Measurements from ENCODE around the gene PPP2R2B. TPM values are rescaled to one million over a fixed set of nuclear protein-coding genes. Genes with fewer than 3 reads are reported as not detected.

PPP2R2B gene
- total RNA-seq, 1 donor = 5.4 TPM

- Histone ChIP-seq H3K4me1 (ENCODE audit: insufficient read depth, low read length) (no peaks in the 10 kb centered on the region), H3K27me3 (ENCODE audit: insufficient read depth, low read length) (no peaks in the 10 kb centered on the region), H3K9me3 (ENCODE audit: low read depth, low read length) (no peaks in the 10 kb centered on the region)
These were observed 234.8 kb downstream of the PPP2R2B start for GRCh38 chr5:146643776-146644175.

GRCh38 chr5:146642410-146642809 lies 236.1 kb downstream of the PPP2R2B start:
- no peaks in the 10 kb centered on the region for H3K4me1 ChIP-seq (ENCODE audit: insufficient read depth, low read length)
- no peak overlapping the region for H3K4me3 ChIP-seq (ENCODE audit: low read length)
- no peaks in the 10 kb centered on the region for H3K9me3 ChIP-seq (ENCODE audit: low read depth, low read length)
- no peaks in the 10 kb centered on the region for H3K27me3 ChIP-seq (ENCODE audit: insufficient read depth, low read length)

More at GRCh38 chr5:146643776-146644175, 234.8 kb downstream of the PPP2R2B start:
- no peak overlapping the region for H3K4me3 ChIP-seq (ENCODE audit: low read length)

GRCh38 chr5:146641941-146642340 lies 236.6 kb downstream of the PPP2R2B start:
- H3K27me3 ChIP-seq (ENCODE audit: insufficient read depth, low read length) = no peaks in the 10 kb centered on the region
- no peaks in the 10 kb centered on the region for H3K9me3 ChIP-seq (ENCODE audit: low read depth, low read length)
- H3K4me1 ChIP-seq (ENCODE audit: insufficient read depth, low read length) = no peaks in the 10 kb centered on the region
- no peak overlapping the region for H3K4me3 ChIP-seq (ENCODE audit: low read length)

- H3K4me1 ChIP-seq (ENCODE audit: insufficient read depth, low read length) = no peaks in the 10 kb centered on the region
- no peak overlapping the region for H3K4me3 ChIP-seq (ENCODE audit: low read length)
- no peaks in the 10 kb centered on the region for H3K27me3 ChIP-seq (ENCODE audit: insufficient read depth, low read length)
- no peaks in the 10 kb centered on the region for H3K9me3 ChIP-seq (ENCODE audit: low read depth, low read length)
These were observed 238.2 kb downstream of the PPP2R2B start for GRCh38 chr5:146640285-146640896.

- no peaks in the 10 kb centered on the region for H3K9me3 ChIP-seq (ENCODE audit: low read depth, low read length)
- H3K4me1 ChIP-seq (ENCODE audit: insufficient read depth, low read length) = no peaks in the 10 kb centered on the region
- no peak overlapping the region for H3K4me3 ChIP-seq (ENCODE audit: low read length)
- H3K27me3 ChIP-seq (ENCODE audit: insufficient read depth, low read length) = no peaks in the 10 kb centered on the region
These were observed 243.1 kb downstream of the PPP2R2B start for GRCh38 chr5:146635443-146635842.

DNA sequence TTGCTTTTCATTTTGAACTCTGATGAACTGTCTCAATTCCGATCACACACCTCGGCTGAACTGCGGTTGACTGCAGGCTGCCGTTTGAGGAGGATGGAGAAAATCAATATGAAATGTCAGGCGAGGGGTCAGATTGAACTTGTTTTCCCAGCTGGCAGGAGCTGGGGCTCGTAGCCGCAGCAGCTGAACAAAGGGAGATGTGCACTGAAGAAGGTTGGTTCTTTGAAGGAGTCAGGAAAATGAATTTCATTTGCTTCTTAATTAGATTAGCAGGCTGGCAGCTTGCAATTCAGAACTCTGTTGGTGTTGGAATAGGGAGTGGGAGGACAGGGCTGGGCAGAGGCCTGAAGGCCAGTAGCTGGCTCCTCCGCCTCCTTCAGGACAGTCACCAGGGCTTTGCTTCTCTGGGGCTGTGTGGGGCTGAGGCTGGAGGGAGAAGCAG lies 245.2 kb downstream of the PPP2R2B start:
- H3K4me1 ChIP-seq (ENCODE audit: insufficient read depth, low read length) = no peaks in the 10 kb centered on the region
- no peaks in the 10 kb centered on the region for H3K27me3 ChIP-seq (ENCODE audit: insufficient read depth, low read length)
- no peaks in the 10 kb centered on the region for H3K9me3 ChIP-seq (ENCODE audit: low read depth, low read length)

DNA sequence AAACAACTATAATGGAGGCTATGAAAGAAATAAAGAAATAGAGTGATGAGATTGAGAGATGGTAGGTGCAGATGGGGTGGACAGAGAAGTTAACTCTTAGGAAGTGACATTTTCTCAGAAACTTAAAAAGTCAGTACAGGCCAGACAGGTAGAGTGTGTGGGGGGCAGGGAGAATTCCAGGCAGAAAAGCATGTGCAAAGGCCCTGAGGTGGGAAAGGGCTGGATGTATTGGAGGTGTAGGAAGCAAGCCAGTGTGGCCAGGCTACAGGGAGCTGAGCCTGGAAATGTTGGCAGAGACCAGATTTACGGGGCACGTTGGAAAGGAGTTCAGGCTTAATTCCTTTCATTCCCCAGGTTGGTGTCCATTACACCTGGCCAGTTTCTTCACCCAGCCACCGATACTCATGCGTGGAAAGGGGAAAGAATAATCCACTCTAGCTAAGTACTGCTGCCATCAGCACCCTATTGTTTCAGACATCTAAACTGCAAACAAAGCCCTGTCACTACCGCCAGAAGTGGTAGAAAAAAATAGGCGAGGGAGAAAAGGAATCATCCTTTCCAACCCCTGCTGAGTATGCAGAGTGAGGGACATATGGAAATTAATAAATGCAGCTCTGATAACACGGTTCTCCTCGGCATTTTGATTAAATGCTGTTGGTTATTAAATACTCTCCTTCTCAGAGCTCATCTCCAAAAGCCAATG lies 245.8 kb downstream of the PPP2R2B start:
- no peak overlapping the region for H3K4me3 ChIP-seq (ENCODE audit: low read length)
- no peaks in the 10 kb centered on the region for H3K9me3 ChIP-seq (ENCODE audit: low read depth, low read length)
- no peaks in the 10 kb centered on the region for H3K27me3 ChIP-seq (ENCODE audit: insufficient read depth, low read length)
- H3K4me1 ChIP-seq (ENCODE audit: insufficient read depth, low read length) = no peaks in the 10 kb centered on the region

More for the DNA sequence above, 245.2 kb downstream of the PPP2R2B start:
- H3K4me3 ChIP-seq (ENCODE audit: low read length) = no peak overlapping the region

- no peaks in the 10 kb centered on the region for H3K4me1 ChIP-seq (ENCODE audit: insufficient read depth, low read length)
- H3K4me3 ChIP-seq (ENCODE audit: low read length) = no peak overlapping the region
- no peaks in the 10 kb centered on the region for H3K9me3 ChIP-seq (ENCODE audit: low read depth, low read length)
- no peaks in the 10 kb centered on the region for H3K27me3 ChIP-seq (ENCODE audit: insufficient read depth, low read length)
These were observed 248.1 kb downstream of the PPP2R2B start for GRCh38 chr5:146630472-146630871.

GRCh38 chr5:146628950-146629349 lies 249.6 kb downstream of the PPP2R2B start:
- Histone ChIP-seq H3K9me3 (ENCODE audit: low read depth, low read length) (no peaks in the 10 kb centered on the region), H3K4me3 (ENCODE audit: low read length) (no peak overlapping the region), H3K27me3 (ENCODE audit: insufficient read depth, low read length) (no peaks in the 10 kb centered on the region), H3K4me1 (ENCODE audit: insufficient read depth, low read length) (no peaks in the 10 kb centered on the region)

GRCh38 chr5:146626936-146627335 lies 251.6 kb downstream of the PPP2R2B start:
- no peak overlapping the region for H3K4me3 ChIP-seq (ENCODE audit: low read length)
- H3K9me3 ChIP-seq (ENCODE audit: low read depth, low read length) = no peaks in the 10 kb centered on the region
- no peaks in the 10 kb centered on the region for H3K4me1 ChIP-seq (ENCODE audit: insufficient read depth, low read length)
- H3K27me3 ChIP-seq (ENCODE audit: insufficient read depth, low read length) = no peaks in the 10 kb centered on the region

- Histone ChIP-seq H3K27me3 (ENCODE audit: insufficient read depth, low read length) (no peaks in the 10 kb centered on the region), H3K9me3 (ENCODE audit: low read depth, low read length) (no peaks in the 10 kb centered on the region), H3K4me3 (ENCODE audit: low read length) (no peak overlapping the region), H3K4me1 (ENCODE audit: insufficient read depth, low read length) (no peaks in the 10 kb centered on the region)
These were observed 254.4 kb downstream of the PPP2R2B start for GRCh38 chr5:146624179-146624578.

DNA sequence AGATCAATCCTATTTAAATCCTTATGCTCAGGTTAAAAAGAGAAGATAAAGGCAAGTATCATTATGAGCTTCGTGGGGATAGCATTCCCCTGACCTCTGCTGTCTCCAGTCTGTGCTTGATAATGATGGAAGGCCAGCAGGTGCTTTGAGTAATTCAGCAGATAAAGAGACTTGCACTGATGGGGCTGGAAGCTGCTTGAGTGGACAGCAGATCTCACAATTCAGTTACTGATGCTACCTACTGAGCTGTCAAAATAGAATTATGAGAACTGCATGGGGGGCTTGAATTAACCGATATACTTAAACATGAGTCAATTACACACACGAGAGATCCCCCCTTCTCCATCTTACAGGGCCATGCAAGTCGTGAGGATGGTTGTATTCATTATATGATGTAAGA lies 254.9 kb downstream of the PPP2R2B start:
- Histone ChIP-seq H3K4me3 (ENCODE audit: low read length) (no peak overlapping the region), H3K9me3 (ENCODE audit: low read depth, low read length) (no peaks in the 10 kb centered on the region), H3K27me3 (ENCODE audit: insufficient read depth, low read length) (no peaks in the 10 kb centered on the region), H3K4me1 (ENCODE audit: insufficient read depth, low read length) (no peaks in the 10 kb centered on the region)

DNA sequence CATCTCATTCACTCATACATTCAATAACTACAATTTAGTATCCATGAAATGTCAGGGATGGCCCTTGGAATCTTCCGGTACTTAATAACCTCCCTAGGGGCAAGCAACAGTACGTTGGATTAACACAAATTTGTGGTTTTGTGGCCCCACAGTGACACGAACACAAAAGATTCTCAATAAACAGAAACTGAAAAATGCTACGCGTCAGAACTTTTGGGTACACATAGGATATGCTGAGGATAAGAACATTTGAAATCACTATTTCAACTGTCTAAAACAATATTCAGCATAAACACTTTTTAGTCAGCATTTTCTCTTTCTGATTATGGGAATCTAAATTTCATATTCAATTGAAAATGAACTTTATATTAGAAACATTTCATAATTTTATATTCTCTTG lies 255.5 kb downstream of the PPP2R2B start:
- no peak overlapping the region for H3K4me3 ChIP-seq (ENCODE audit: low read length)
- H3K4me1 ChIP-seq (ENCODE audit: insufficient read depth, low read length) = no peaks in the 10 kb centered on the region
- no peaks in the 10 kb centered on the region for H3K27me3 ChIP-seq (ENCODE audit: insufficient read depth, low read length)
- no peaks in the 10 kb centered on the region for H3K9me3 ChIP-seq (ENCODE audit: low read depth, low read length)

DNA sequence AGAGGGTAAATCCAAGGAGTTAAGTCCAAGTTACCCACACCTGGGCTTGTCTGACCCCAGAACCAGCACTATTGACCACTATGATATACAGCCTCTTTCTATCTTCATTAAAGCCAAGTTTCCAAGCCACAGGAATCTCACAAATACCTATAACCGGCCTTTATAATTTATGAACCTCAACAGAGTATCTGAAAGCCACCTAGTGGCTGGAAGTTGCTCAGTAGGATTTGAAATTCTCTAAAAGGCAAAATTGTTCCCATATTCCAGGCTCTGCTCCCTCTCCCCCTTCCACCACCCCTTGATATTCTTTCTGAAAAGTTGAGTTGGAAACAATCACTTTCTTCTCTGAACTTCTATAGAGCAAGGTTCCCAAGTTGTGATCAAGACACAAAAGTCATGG lies 256.2 kb downstream of the PPP2R2B start:
- H3K9me3 ChIP-seq (ENCODE audit: low read depth, low read length) = no peaks in the 10 kb centered on the region
- no peak overlapping the region for H3K4me3 ChIP-seq (ENCODE audit: low read length)
- H3K4me1 ChIP-seq (ENCODE audit: insufficient read depth, low read length) = no peaks in the 10 kb centered on the region
- no peaks in the 10 kb centered on the region for H3K27me3 ChIP-seq (ENCODE audit: insufficient read depth, low read length)

- Histone ChIP-seq H3K27me3 (ENCODE audit: insufficient read depth, low read length) (no peaks in the 10 kb centered on the region), H3K4me3 (ENCODE audit: low read length) (no peak overlapping the region), H3K9me3 (ENCODE audit: low read depth, low read length) (no peaks in the 10 kb centered on the region), H3K4me1 (ENCODE audit: insufficient read depth, low read length) (no peaks in the 10 kb centered on the region)
These were observed 257.9 kb downstream of the PPP2R2B start for GRCh38 chr5:146620669-146621051.
